ENCODE results near the gene CETP. TPM values are rescaled to one million over a fixed set of nuclear protein-coding genes. Genes with fewer than 3 reads are reported as not detected.

The CETP gene, protein sequence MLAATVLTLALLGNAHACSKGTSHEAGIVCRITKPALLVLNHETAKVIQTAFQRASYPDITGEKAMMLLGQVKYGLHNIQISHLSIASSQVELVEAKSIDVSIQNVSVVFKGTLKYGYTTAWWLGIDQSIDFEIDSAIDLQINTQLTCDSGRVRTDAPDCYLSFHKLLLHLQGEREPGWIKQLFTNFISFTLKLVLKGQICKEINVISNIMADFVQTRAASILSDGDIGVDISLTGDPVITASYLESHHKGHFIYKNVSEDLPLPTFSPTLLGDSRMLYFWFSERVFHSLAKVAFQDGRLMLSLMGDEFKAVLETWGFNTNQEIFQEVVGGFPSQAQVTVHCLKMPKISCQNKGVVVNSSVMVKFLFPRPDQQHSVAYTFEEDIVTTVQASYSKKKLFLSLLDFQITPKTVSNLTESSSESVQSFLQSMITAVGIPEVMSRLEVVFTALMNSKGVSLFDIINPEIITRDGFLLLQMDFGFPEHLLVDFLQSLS
- not detected in 2 replicates for total RNA-seq (ENCODE audit: low replicate concordance)

DNA sequence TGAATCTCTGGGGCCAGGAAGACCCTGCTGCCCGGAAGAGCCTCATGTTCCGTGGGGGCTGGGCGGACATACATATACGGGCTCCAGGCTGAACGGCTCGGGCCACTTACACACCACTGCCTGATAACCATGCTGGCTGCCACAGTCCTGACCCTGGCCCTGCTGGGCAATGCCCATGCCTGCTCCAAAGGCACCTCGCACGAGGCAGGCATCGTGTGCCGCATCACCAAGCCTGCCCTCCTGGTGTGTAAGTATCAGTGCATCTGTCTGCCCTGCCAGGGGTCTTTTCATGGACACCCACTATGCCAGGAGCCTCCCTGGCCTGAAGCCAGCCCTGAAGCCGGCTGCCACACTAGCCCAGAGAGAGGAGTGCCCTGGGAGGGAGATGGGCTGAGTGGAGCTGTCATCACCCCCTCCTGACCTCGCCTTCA is at the start of gene CETP:
TSS of gene CETP (plus strand) at position 100 of the 431 bp plus-strand sequence. CDS start at position 130, 30 bp downstream.
- DNase-seq (ENCODE audit: low read depth), result no peak
- TF ChIP-seq, protein P1, sequence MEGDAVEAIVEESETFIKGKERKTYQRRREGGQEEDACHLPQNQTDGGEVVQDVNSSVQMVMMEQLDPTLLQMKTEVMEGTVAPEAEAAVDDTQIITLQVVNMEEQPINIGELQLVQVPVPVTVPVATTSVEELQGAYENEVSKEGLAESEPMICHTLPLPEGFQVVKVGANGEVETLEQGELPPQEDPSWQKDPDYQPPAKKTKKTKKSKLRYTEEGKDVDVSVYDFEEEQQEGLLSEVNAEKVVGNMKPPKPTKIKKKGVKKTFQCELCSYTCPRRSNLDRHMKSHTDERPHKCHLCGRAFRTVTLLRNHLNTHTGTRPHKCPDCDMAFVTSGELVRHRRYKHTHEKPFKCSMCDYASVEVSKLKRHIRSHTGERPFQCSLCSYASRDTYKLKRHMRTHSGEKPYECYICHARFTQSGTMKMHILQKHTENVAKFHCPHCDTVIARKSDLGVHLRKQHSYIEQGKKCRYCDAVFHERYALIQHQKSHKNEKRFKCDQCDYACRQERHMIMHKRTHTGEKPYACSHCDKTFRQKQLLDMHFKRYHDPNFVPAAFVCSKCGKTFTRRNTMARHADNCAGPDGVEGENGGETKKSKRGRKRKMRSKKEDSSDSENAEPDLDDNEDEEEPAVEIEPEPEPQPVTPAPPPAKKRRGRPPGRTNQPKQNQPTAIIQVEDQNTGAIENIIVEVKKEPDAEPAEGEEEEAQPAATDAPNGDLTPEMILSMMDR (IDR thresholded peaks at IDR 0.05; ENCODE audit: insufficient read depth, low read length), result no peak

DNA sequence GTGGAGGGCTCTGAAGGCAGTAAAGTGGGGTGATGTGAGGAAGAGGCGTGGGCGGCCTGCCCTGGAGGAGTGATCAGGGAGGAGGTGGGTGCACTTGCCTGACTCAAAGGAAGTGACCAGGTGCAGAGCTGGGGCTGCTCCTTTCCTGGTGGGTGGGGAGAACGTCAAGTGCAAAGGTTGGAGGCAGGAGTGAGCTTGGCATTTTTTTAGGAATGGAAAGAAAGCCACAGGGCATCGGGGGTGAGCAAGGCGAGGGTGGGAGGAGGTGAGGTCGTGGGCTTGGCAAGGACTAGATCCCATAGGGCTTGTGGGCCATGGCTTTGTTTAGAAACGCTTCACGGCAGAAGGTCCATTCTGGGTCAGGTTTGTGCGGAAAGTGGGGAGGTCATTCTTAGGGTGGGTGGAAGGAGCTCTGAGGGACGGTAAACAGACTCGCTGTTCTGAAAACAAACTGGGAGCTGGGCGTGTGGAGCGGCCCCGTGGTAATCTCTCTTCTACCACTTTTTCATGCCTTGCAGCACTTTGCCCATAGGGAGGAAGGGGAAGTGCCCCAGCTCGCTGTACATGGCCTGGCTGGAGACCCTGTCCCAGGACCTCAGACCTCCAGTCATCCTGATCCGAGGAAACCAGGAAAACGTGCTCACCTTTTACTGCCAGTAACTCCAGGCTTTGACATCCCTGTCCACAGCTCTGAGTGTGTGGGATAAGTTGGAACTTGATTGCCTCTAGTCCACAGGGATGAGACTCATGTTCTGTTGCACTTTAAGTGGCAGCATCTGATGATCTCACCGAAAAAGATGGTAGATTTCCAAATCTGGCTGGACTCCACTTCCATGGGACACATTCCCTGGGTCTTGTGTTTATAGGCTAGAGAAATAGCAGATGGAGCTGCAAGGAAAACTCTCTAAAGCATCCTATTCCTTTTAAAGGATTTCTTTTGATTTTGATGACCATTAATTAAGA is 48.7 kb upstream of the CETP start:
- no peak overlapping the region for H3K4me3 ChIP-seq (ENCODE audit: low read depth, low read length)
- TF ChIP-seq, protein P1 (IDR thresholded peaks at IDR 0.05; ENCODE audit: insufficient read depth, low read length), result no peak
- peak; percentile 82 for DNase-seq (ENCODE audit: low read depth)

More for the DNA sequence above, at the start of gene CETP:
- no peak within 1 kb of the TSS for H3K4me3 ChIP-seq (ENCODE audit: low read depth, low read length)

DNA sequence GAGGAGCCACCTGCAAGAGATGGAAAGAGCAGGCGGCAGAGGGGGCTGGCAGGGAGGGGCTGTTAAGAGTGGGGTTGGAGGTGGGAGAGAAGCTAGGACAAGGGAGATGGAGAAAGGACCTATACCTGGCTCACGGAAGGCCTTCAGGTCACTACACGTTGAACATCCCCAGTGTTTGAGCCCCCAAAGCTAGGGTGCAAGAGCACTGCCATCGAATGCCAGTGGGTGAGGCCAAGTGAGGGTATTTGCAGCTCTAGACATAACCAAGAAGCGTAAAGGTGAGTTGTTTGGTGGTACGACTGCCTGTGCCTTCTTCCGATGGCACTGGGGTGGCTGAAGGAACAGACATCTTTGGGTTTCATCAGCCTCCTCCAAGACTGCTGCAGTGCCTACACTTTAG is 46.9 kb upstream of the CETP start:
- TF ChIP-seq, protein P1 (IDR thresholded peaks at IDR 0.05; ENCODE audit: insufficient read depth, low read length), result no peak
- DNase-seq (ENCODE audit: low read depth), result no peak
- no peak overlapping the region for H3K4me3 ChIP-seq (ENCODE audit: low read depth, low read length)

DNA sequence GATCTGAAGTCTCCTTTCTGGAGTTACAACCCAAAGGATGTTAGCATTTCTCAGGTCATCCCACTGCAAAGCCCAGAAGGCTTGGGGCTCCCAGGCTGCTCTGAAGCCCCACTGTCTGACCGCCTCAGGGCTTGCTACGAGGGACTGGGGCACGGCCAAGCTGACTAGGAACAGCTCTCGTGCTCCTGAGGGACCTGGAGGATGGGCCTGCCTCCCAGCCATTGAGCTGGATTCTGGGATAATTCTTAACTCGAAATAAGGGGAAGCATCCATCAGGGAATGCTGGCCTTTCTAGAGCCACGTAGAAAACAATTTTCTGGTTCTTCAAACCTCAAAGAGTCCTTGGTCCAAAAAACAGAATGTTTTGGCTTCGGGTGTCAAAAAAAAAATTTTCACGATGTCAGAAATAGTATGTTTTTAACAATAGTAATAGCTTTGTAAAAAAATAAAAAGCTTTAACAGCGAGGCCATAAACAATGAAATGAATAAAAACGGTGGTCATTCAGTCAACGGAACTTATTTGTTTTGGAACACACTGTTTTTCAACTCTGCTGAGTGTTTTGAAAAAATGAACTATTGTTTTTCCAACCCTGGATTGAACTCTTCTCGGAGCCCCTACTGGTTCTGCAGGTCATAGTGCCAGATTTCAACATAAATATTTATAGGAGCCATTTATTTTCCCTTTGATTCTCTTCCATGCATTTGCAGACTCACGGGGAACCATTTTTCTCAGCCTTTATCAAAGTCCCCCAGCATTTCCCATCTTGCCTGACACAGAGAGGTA is 46.2 kb upstream of the CETP start:
- no peak overlapping the region for H3K4me3 ChIP-seq (ENCODE audit: low read depth, low read length)
- peak; percentile 65 for DNase-seq (ENCODE audit: low read depth)
- TF ChIP-seq, protein P1 (IDR thresholded peaks at IDR 0.05; ENCODE audit: insufficient read depth, low read length), result no peak

DNA sequence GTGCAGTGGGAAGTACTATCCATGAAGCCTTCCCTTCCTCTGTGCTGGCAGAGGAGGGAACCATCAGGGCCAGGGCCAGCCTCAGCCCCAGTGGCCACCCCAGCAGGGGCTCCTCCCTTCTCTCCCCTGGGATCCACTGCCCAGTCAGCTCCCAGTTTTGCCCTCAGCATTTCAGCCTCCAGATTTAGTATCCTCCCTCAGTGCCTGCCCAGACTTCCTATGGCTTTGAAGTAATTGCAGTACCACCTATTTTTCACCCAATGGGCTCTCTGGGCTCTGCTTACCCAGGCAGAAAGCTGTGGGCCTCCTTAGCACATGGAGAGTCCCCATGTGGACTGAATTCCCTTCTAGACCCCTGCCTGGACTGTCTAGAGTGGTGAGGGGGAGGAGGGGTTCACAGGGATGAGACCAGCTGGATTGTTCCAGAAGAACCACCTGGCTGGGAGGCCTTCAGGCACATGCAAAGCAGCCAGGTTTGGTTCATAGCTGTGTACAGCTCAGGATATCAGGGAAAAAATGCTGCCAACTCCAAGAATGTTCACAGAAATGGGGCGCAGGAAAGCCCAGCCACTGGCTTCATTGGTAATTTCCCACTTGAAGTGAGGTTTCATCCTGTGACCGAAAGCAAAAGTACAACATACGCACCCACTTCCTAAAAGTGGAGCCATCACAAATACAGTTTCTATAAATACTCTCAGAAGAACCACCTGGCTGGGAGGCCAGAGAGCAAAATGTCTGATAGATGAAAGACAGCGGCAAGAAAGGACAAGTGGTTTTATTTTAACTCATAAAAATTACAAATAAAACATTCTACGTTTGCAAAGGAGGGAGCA is 45.0 kb upstream of the CETP start:
- TF ChIP-seq, protein P1 (IDR thresholded peaks at IDR 0.05; ENCODE audit: insufficient read depth, low read length), result no peak
- no peak for DNase-seq (ENCODE audit: low read depth)
- H3K4me3 ChIP-seq (ENCODE audit: low read depth, low read length), result no peak overlapping the region

All from fibroblast of the aortic adventitia (primary cell).